Nephron progenitor cell (in vitro differentiated cells): ENCODE measurements around the gene GPC5.

ENCODE experiments used
- DNase-seq: peaks from one replicate; pipeline ENCODE4 v3.0.0; 2021
- H3K27ac Mint-ChIP-seq: 2 replicates; pipeline ENCODE4 v1.8.0; 2021; ENCODE audit warnings: mild to moderate bottlenecking, moderate library complexity, mixed read lengths
- H3K27me3 Mint-ChIP-seq: 2 replicates; pipeline ENCODE4 v1.8.0; 2021; ENCODE audit warnings: mild to moderate bottlenecking, low read depth, mixed read lengths; ENCODE audit not compliant: poor library complexity
- H3K36me3 Mint-ChIP-seq: 2 replicates; pipeline ENCODE4 v1.8.0; 2021; ENCODE audit warnings: low read depth, mixed read lengths
- H3K4me1 Mint-ChIP-seq: 2 replicates; pipeline ENCODE4 v1.8.0; 2021; ENCODE audit warnings: mixed read lengths
- H3K4me3 Mint-ChIP-seq: 2 replicates; pipeline ENCODE4 v1.8.0; 2021; ENCODE audit warnings: mild to moderate bottlenecking, moderate library complexity, mixed read lengths
- H3K9me3 Mint-ChIP-seq: 2 replicates; pipeline ENCODE4 v1.8.0; 2021; ENCODE audit warnings: mild to moderate bottlenecking, moderate library complexity, mixed read lengths
- TF ChIP-seq, protein P1 (sequence below): fragments of 200-600 bp; sonication (generic); IDR thresholded peaks from 2 replicates; pipeline ENCODE4 v1.5.0; 2021; ENCODE audit warnings: antibody characterized with exemption

The GPC5 gene

DNA sequence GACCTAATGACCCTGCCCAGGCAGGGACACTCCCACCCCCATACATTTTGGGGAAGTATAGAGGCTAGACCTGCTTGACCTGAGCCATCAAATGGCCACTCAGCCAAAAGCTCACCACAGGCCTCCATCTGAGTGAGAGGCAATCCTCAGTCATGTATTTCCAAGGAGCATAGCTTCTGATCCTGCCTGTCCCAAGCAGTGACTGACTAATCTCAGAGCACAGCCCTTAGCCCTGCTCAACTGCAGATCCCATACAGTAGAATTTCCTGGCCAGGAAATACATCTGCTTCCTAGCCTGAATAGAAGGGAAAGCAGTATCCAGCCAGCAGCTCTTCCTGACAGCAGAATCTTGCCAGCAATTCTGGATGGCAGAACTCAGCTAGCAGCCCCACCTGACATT lies 947.6 kb downstream of the GPC5 start:
- TF ChIP-seq, protein P1, sequence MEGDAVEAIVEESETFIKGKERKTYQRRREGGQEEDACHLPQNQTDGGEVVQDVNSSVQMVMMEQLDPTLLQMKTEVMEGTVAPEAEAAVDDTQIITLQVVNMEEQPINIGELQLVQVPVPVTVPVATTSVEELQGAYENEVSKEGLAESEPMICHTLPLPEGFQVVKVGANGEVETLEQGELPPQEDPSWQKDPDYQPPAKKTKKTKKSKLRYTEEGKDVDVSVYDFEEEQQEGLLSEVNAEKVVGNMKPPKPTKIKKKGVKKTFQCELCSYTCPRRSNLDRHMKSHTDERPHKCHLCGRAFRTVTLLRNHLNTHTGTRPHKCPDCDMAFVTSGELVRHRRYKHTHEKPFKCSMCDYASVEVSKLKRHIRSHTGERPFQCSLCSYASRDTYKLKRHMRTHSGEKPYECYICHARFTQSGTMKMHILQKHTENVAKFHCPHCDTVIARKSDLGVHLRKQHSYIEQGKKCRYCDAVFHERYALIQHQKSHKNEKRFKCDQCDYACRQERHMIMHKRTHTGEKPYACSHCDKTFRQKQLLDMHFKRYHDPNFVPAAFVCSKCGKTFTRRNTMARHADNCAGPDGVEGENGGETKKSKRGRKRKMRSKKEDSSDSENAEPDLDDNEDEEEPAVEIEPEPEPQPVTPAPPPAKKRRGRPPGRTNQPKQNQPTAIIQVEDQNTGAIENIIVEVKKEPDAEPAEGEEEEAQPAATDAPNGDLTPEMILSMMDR = no peak
- Mint-ChIP-seq H3K9me3 (no peaks in the 10 kb centered on the region), H3K36me3 (no peaks in the 10 kb centered on the region), H3K27ac (no peak overlapping the region), H3K4me3 (no peak overlapping the region), H3K27me3 (no peaks in the 10 kb centered on the region), H3K4me1 (peaks cover 6% of the 10 kb centered on the region)
- no peak for DNase-seq

DNA sequence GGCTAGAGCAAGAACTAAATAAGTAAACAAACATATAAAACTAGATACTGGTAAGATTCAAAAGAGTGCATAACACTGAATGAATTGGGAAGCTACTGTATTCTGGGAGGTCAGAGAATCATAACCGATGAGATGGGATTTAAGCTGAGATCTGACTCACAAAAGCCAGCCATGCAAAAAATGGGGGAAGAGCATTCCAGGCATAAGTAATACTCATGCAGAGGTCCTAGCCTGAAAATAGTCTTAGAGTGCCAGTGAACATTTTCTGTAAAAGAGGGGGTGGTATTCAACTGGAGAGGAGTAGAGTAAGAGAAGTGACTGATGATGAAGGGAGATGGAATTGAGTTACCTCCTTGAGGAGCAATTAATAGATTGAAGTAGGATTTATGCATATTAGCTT lies 956.2 kb downstream of the GPC5 start:
- H3K27ac Mint-ChIP-seq = no peak overlapping the region
- no peak for DNase-seq
- peaks cover 5% of the 10 kb centered on the region for H3K36me3 Mint-ChIP-seq
- TF ChIP-seq, protein P1 = no peak
- peaks cover 11% of the 10 kb centered on the region for H3K9me3 Mint-ChIP-seq
- H3K4me1 Mint-ChIP-seq = no peaks in the 10 kb centered on the region
- H3K27me3 Mint-ChIP-seq = no peaks in the 10 kb centered on the region
- H3K4me3 Mint-ChIP-seq = no peak overlapping the region

DNA sequence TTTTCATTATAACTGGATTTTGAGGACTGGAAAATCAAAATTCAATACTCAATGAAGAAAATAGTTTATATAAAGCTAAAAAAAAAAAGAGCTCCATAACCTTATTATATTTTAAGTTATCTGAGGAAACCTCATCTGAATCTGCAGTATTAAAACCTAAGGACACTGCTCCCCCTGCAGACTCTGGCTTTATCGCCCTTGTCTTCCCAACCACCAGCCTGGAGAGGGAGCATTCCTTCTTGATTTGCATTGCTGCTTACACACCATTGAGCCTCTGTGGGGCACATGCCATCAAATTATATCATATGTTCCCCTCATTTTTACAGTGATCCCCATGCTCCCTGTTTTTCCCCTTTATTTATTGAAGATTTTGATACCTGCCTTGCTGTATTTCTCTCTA lies 956.8 kb downstream of the GPC5 start:
- Mint-ChIP-seq H3K27ac (no peak overlapping the region), H3K36me3 (peaks cover 5% of the 10 kb centered on the region), H3K27me3 (no peaks in the 10 kb centered on the region), H3K9me3 (peaks cover 11% of the 10 kb centered on the region), H3K4me1 (no peaks in the 10 kb centered on the region), H3K4me3 (no peak overlapping the region)
- DNase-seq = no peak
- TF ChIP-seq, protein P1 = no peak

DNA sequence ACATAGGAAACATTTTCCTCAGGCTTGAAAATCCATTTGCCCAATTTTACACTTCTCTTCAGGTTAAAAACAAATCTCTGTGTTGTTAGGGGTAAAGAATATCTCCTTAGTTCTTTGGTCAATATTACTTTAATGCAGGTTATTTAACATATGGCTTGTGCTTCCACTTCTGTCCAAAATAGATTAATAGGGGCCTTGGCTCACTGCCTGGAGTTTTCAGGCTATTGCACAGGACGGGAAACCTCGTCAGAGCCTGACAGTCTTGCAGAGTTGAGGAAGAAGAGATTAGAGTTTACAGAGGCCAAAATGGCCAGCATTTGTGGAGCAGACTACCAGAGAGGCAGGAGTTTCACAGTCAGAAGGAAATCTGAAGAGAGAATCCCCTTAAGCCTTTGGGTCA lies 964.3 kb downstream of the GPC5 start:
- Mint-ChIP-seq H3K4me1 (no peaks in the 10 kb centered on the region), H3K27me3 (peaks cover 3% of the 10 kb centered on the region), H3K36me3 (peaks cover 5% of the 10 kb centered on the region), H3K27ac (no peak overlapping the region), H3K4me3 (no peak overlapping the region), H3K9me3 (peaks cover 7% of the 10 kb centered on the region)
- DNase-seq = no peak
- TF ChIP-seq, protein P1 = no peak

DNA sequence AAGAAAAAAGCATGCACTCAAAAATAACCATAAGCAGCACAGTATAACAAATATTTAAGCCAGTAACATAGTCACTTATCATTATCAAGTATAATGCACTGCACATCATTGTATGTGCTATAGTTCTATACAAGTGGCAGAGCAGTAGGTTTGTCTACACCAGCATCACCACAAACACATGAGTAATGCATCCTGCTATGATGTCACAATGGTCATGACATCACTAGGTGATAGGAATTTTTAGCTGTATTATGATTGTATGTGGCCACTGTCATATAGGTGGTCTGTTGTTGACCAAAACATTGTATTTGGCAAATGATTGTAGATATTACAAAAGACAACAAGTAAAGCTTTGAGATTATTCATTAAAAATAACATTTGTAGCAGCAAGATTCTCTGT lies 967.5 kb downstream of the GPC5 start:
- Mint-ChIP-seq H3K4me1 (no peaks in the 10 kb centered on the region), H3K9me3 (no peaks in the 10 kb centered on the region), H3K36me3 (no peaks in the 10 kb centered on the region), H3K4me3 (no peak overlapping the region), H3K27ac (no peak overlapping the region), H3K27me3 (peaks cover 3% of the 10 kb centered on the region)
- DNase-seq = no peak
- TF ChIP-seq, protein P1 = no peak

DNA sequence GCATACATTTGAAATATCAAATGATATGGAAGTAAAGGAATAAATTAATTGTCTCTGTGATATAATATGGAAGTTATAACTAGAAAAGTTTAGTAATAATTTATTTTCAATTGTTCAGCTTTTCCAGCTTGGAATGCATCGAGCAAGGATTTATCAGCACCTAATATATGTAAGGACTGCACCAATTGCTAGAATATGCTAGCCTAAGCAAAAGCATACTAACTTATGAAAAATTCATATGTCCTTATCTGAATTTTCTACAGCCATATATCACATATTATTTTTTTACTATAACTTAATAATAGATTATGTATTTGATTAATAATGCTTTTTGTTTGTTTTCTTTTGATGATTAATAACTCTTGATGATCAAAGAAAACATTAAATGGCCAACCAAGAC lies 979.0 kb downstream of the GPC5 start:
- H3K4me3 Mint-ChIP-seq = no peak overlapping the region
- H3K36me3 Mint-ChIP-seq = no peaks in the 10 kb centered on the region
- peaks cover 4% of the 10 kb centered on the region for H3K27me3 Mint-ChIP-seq
- TF ChIP-seq, protein P1 = no peak
- no peak overlapping the region for H3K27ac Mint-ChIP-seq
- H3K9me3 Mint-ChIP-seq = no peaks in the 10 kb centered on the region
- H3K4me1 Mint-ChIP-seq = no peaks in the 10 kb centered on the region
- no peak for DNase-seq
